Right forelimb (tissue), 1 donor: Measurements from ENCODE around the gene CCDC69.
A peak's percentile ranks its signal among the peaks of the same experiment; 100 is the strongest.
"Not testable (repeated sequence)": the region's sequence is repeated elsewhere in the genome, so short reads cannot be mapped to it uniquely, and the experiment has no call there.

Source experiments
- DNase-seq: peaks from one replicate; pipeline ENCODE4 v3.0.0-alpha.2; 2018

CCDC69 gene

GRCh38 chr5:151186052-151186451, 37.8 kb downstream of the CCDC69 start:
- DNase-seq = no peak

GRCh38 chr5:151184316-151185042, 39.4 kb downstream of the CCDC69 start:
- no peak for DNase-seq

GRCh38 chr5:151183456-151184245, 40.2 kb downstream of the CCDC69 start:
- DNase-seq = no peak

- DNase-seq = no peak
Measured at GRCh38 chr5:151182976-151183375, 40.9 kb downstream of the CCDC69 start.

- no peak for DNase-seq
Measured at GRCh38 chr5:151182524-151182900, 41.4 kb downstream of the CCDC69 start.

- DNase-seq = no peak
Measured at GRCh38 chr5:151181818-151182523, 41.9 kb downstream of the CCDC69 start.

- no peak for DNase-seq
Measured at GRCh38 chr5:151180291-151180690, 43.6 kb downstream of the CCDC69 start.

- no peak for DNase-seq
Measured at GRCh38 chr5:151179489-151179840, 44.4 kb downstream of the CCDC69 start.

GRCh38 chr5:151178777-151179488, 45.0 kb downstream of the CCDC69 start:
- no peak for DNase-seq

GRCh38 chr5:151178372-151178771, 45.5 kb downstream of the CCDC69 start:
- no peak for DNase-seq

GRCh38 chr5:151176268-151176667, 47.6 kb downstream of the CCDC69 start:
- DNase-seq = not testable (repeated sequence)

GRCh38 chr5:151174612-151175101, 49.2 kb downstream of the CCDC69 start:
- DNase-seq = no peak

- no peak for DNase-seq
Measured at GRCh38 chr5:151173711-151174611, 49.9 kb downstream of the CCDC69 start.

GRCh38 chr5:151171529-151171928, 52.4 kb downstream of the CCDC69 start:
- no peak for DNase-seq

- DNase-seq = no peak
Measured at GRCh38 chr5:151168602-151169344, 55.1 kb downstream of the CCDC69 start.

GRCh38 chr5:151167022-151167421, 56.9 kb downstream of the CCDC69 start:
- peak; percentile 9 for DNase-seq

- peak; percentile 86 for DNase-seq
Measured at GRCh38 chr5:151164687-151165392, 59.1 kb downstream of the CCDC69 start.

- no peak for DNase-seq
Measured at GRCh38 chr5:151162776-151163175, 61.1 kb downstream of the CCDC69 start.

- DNase-seq = no peak
Measured at GRCh38 chr5:151159649-151160373, 64.1 kb downstream of the CCDC69 start.

- no peak for DNase-seq
Measured at GRCh38 chr5:151158287-151158661, 65.6 kb downstream of the CCDC69 start.
